Measurements from ENCODE around the gene KCNQ4.

Gene KCNQ4

GRCh38 chr1:40840526-40841323 lies 57.1 kb downstream of the KCNQ4 start:
- FAIRE-seq: peak; percentile 21
- DNase-seq (ENCODE audit: insufficient read length): no peak
- no peak for TF ChIP-seq POLR2AphosphoS5 (IDR thresholded peaks at IDR 0.05; ENCODE audit: low read depth, low read length)
- no peak for TF ChIP-seq POLR2A (IDR thresholded peaks at IDR 0.05; ENCODE audit: low read depth, low read length)
- no peak for TF ChIP-seq TAF1 (IDR thresholded peaks at IDR 0.05; ENCODE audit: borderline replicate concordance, low read depth, low read length)

- FAIRE-seq (no peak), DNase-seq (ENCODE audit: insufficient read length) (no peak)
- TF ChIP-seq TAF1 (IDR thresholded peaks at IDR 0.05; ENCODE audit: borderline replicate concordance, low read depth, low read length) (no peak), POLR2AphosphoS5 (IDR thresholded peaks at IDR 0.05; ENCODE audit: low read depth, low read length) (no peak), POLR2A (IDR thresholded peaks at IDR 0.05; ENCODE audit: low read depth, low read length) (no peak)
These were observed 58.0 kb downstream of the KCNQ4 start for GRCh38 chr1:40841602-40842001.

DNA sequence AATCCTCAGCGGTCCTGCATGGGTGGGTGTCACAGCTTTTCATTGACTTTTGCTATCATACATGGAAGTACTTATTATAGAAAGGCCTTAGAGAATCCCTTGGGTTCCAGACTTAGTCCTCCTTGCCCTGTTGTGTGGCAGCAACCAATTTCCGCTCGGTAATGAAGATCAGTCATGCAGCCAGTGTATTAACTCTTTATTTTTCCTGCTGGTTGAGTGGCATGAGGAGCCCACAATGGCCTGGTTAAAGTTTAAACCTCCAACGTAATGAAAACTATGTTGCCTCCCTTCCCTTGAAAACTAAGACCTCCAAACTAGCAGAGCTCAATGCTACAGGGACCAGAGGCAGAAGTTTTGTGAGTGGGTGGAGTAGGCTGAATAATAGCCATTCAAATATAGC lies 58.6 kb downstream of the KCNQ4 start:
- FAIRE-seq (no peak), DNase-seq (ENCODE audit: insufficient read length) (no peak)
- TF ChIP-seq POLR2AphosphoS5 (IDR thresholded peaks at IDR 0.05; ENCODE audit: low read depth, low read length): no peak
- TF ChIP-seq POLR2A (IDR thresholded peaks at IDR 0.05; ENCODE audit: low read depth, low read length): no peak
- no peak for TF ChIP-seq TAF1 (IDR thresholded peaks at IDR 0.05; ENCODE audit: borderline replicate concordance, low read depth, low read length)

- TF ChIP-seq POLR2A (IDR thresholded peaks at IDR 0.05; ENCODE audit: low read depth, low read length) (no peak), POLR2AphosphoS5 (IDR thresholded peaks at IDR 0.05; ENCODE audit: low read depth, low read length) (no peak), TAF1 (IDR thresholded peaks at IDR 0.05; ENCODE audit: borderline replicate concordance, low read depth, low read length) (no peak)
- FAIRE-seq (no peak), DNase-seq (ENCODE audit: insufficient read length) (no peak)
These were observed 59.1 kb downstream of the KCNQ4 start for GRCh38 chr1:40842691-40843090.

GRCh38 chr1:40844079-40844478 lies 60.5 kb downstream of the KCNQ4 start:
- DNase-seq (ENCODE audit: insufficient read length): no peak
- TF ChIP-seq POLR2AphosphoS5 (IDR thresholded peaks at IDR 0.05; ENCODE audit: low read depth, low read length) (no peak), POLR2A (IDR thresholded peaks at IDR 0.05; ENCODE audit: low read depth, low read length) (no peak)
- no peak for FAIRE-seq

DNA sequence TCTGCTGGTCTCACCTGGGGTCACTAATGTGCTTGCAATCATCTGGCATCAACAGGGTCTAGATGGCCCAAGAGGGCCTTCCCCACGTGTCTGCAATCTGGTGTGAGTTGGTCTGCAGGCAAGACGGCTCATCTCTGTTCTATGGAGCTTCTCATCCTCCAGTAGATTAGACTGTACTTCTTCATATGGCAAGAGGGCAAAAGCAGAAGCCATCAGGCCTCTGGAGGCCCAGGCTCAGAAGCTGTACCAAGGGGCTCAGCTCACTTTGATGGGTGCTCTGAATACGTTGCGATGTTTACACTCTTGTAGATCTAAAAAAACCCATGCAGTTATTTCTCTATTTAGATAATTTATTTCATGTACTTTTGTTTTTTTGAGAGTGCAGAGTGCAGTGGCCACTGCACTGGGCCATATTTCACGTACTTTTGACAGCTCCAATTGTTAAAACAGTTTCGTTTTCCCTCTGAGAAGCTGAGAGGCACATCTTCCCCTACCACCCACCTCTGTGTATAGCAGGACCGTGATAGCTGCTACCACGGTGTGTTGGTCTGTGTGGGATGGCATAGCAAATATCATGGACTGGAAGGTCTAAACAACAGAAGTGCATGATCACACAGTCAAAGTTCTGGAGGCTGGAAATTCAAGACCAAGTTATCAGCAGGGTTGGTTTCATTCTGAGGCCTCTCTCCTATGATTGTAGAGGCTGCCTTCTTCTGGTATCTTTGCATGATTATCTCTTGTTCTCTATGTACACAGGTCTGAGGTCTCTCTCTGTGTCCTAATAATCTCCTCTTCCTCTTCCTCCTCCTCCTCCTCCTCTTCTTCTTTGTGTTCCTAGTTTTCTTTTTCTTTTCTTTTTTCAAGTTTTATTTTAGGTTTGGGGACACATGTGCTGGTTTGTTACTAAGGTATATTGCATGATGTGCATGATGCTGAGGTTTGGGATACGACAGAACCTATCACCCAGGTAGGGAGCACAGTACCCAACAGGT lies 61.6 kb downstream of the KCNQ4 start:
- FAIRE-seq (peak; percentile 30), DNase-seq (ENCODE audit: insufficient read length) (no peak)
- TF ChIP-seq TAF1 (IDR thresholded peaks at IDR 0.05; ENCODE audit: borderline replicate concordance, low read depth, low read length) (no peak), POLR2A (IDR thresholded peaks at IDR 0.05; ENCODE audit: low read depth, low read length) (no peak), POLR2AphosphoS5 (IDR thresholded peaks at IDR 0.05; ENCODE audit: low read depth, low read length) (no peak)

DNA sequence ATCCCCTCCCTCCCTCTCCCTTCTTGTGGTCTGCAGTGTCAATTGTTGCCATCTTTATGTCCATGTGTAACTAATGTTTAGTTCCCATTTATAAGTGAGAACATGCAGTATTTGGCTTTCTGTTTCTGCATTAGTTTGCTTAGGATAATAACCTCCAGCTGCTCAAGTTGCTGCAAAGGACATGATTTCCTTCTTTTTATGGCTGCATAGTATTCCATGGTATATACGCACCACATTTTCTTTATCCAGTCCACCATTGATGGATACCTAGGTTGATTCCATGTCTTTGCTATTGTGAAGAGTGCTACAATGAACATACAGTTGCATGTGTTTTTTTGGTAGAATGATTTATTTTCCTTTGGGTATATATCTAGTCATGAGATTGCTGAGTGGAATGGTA lies 62.3 kb downstream of the KCNQ4 start:
- TF ChIP-seq POLR2A (IDR thresholded peaks at IDR 0.05; ENCODE audit: low read depth, low read length) (no peak), POLR2AphosphoS5 (IDR thresholded peaks at IDR 0.05; ENCODE audit: low read depth, low read length) (no peak), TAF1 (IDR thresholded peaks at IDR 0.05; ENCODE audit: borderline replicate concordance, low read depth, low read length) (no peak)
- FAIRE-seq: no peak
- DNase-seq (ENCODE audit: insufficient read length): no peak

DNA sequence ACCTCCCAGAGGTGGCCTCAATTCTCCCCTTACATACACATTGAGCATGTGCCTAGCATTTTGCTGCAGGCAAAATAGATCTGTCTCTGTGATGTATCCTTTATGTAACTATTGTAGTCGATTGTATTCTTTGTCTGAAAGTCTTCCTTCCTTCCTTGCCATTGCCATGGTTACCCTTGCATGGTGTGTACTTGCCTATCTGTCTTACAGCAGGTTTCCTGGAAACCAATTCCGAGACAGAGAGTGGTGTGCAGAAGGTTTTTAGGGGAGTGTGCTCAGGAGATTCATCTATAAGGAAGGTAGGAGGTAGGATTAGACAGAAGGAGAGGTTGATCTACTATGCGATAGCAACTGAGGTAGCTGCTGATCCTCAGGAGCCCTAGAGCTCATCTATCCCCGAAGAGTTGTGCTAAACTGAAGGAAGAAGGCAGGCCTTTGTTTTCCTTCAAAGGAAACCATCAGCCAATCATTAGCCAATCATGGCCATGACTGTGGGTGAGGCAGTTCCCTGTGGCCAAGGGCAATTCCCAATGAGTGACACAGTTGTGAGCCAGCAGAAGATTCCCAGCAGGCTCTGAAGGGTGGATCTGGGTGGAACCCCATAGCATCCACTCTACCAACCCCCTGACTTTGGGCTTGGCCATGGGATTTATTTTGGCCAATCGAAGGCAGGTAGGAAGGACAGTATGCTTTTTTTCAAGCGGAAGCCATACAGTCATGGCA lies 63.6 kb downstream of the KCNQ4 start:
- TF ChIP-seq POLR2AphosphoS5 (IDR thresholded peaks at IDR 0.05; ENCODE audit: low read depth, low read length) (no peak), POLR2A (IDR thresholded peaks at IDR 0.05; ENCODE audit: low read depth, low read length) (no peak), TAF1 (IDR thresholded peaks at IDR 0.05; ENCODE audit: borderline replicate concordance, low read depth, low read length) (no peak)
- FAIRE-seq (no peak), DNase-seq (ENCODE audit: insufficient read length) (no peak)

DNA sequence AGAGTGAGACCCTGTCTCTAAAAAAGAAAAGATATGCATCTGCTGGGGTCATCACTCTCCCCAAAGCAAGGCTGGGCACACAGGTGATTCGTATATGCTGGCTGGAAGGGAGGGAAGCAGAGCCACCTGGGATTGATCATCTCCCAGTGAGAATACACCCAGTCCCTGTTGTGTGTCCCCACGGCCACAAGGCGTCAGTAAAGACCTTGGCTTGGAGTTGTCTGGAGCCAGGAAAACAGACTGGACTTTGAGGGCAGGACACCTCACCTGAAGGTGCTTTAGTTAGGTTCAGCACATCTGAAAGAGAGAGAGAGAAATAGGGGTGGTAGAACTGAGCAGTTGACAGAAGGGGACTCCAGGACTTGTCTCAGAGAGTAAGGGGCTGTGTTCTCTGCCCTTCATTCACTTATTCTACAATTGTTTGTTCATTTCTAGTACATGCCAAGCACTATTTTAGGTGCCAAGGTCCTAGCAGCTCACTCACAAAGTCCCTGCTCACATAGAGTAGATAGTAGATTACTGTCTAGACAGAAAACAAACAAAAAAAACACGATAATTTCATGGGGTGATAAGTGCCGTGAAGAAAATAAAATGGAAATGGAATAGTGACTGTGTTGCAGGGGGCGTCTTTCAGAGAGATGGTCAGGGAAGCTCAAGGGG lies 65.1 kb downstream of the KCNQ4 start:
- FAIRE-seq: no peak
- no peak for TF ChIP-seq POLR2AphosphoS5 (IDR thresholded peaks at IDR 0.05; ENCODE audit: low read depth, low read length)
- no peak for TF ChIP-seq TAF1 (IDR thresholded peaks at IDR 0.05; ENCODE audit: borderline replicate concordance, low read depth, low read length)
- no peak for TF ChIP-seq POLR2A (IDR thresholded peaks at IDR 0.05; ENCODE audit: low read depth, low read length)
- DNase-seq (ENCODE audit: insufficient read length): no peak

GRCh38 chr1:40849801-40850592 lies 66.4 kb downstream of the KCNQ4 start:
- no peak for TF ChIP-seq POLR2A (IDR thresholded peaks at IDR 0.05; ENCODE audit: low read depth, low read length)
- TF ChIP-seq POLR2AphosphoS5 (IDR thresholded peaks at IDR 0.05; ENCODE audit: low read depth, low read length): no peak
- TF ChIP-seq TAF1 (IDR thresholded peaks at IDR 0.05; ENCODE audit: borderline replicate concordance, low read depth, low read length): no peak
- FAIRE-seq: peak; percentile 94
- peak; percentile 61 for DNase-seq (ENCODE audit: insufficient read length)

Measured in GM12892 (cell line).